ENCODE data around the gene RPP25L.

RPP25L gene

GRCh38 chr9:34566322-34566721, 45.6 kb downstream of the RPP25L start:
- TF ChIP-seq, protein P1, sequence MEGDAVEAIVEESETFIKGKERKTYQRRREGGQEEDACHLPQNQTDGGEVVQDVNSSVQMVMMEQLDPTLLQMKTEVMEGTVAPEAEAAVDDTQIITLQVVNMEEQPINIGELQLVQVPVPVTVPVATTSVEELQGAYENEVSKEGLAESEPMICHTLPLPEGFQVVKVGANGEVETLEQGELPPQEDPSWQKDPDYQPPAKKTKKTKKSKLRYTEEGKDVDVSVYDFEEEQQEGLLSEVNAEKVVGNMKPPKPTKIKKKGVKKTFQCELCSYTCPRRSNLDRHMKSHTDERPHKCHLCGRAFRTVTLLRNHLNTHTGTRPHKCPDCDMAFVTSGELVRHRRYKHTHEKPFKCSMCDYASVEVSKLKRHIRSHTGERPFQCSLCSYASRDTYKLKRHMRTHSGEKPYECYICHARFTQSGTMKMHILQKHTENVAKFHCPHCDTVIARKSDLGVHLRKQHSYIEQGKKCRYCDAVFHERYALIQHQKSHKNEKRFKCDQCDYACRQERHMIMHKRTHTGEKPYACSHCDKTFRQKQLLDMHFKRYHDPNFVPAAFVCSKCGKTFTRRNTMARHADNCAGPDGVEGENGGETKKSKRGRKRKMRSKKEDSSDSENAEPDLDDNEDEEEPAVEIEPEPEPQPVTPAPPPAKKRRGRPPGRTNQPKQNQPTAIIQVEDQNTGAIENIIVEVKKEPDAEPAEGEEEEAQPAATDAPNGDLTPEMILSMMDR (conservative IDR thresholded peaks at IDR 0.05; ENCODE audit: low read depth, low read length) = no peak
- no peak for DNase-seq (ENCODE audit: low read depth)
- H3K4me3 ChIP-seq (ENCODE audit: low read length) = no peak overlapping the region

- H3K4me3 ChIP-seq (ENCODE audit: low read length) = no peak overlapping the region
- TF ChIP-seq, protein P1 (conservative IDR thresholded peaks at IDR 0.05; ENCODE audit: low read depth, low read length) = no peak
- no peak for DNase-seq (ENCODE audit: low read depth)
Measured at GRCh38 chr9:34565856-34566255, 46.0 kb downstream of the RPP25L start.

GRCh38 chr9:34564617-34565016, 47.3 kb downstream of the RPP25L start:
- TF ChIP-seq, protein P1 (conservative IDR thresholded peaks at IDR 0.05; ENCODE audit: low read depth, low read length) = no peak
- no peak for DNase-seq (ENCODE audit: low read depth)
- no peak overlapping the region for H3K4me3 ChIP-seq (ENCODE audit: low read length)

GRCh38 chr9:34563262-34563661, 48.6 kb downstream of the RPP25L start:
- DNase-seq (ENCODE audit: low read depth) = no peak
- H3K4me3 ChIP-seq (ENCODE audit: low read length) = no peak overlapping the region
- TF ChIP-seq, protein P1 (conservative IDR thresholded peaks at IDR 0.05; ENCODE audit: low read depth, low read length) = no peak

DNA sequence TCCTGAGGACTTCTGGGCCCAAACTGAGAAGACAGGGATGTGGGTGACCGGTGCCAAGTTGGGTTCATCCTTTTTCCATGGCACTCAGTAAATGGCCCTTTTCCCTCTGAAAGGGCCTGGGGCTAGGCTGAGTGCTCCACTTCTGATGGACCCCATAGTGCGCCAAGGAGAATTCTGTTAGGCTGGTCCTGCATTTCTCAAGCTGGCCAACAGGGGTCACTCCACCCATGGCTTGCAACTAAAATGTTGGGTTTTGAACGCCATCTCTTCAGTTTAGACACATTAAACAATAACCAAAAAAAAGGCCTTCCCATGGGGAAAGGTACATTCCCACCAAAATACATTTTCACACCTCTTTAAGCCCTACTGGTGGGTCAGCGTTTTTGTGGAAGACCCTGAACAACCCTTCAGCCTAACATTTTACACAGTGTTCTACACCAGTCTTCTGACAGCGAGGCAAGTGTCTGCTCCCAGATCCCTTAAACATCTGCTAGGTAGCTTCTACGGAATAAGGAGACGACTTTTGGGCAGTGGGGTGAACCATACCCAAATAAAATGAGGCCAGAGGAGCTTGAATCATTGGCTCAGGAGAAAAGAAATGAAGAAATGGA, 49.7 kb downstream of the RPP25L start:
- no peak for DNase-seq (ENCODE audit: low read depth)

DNA sequence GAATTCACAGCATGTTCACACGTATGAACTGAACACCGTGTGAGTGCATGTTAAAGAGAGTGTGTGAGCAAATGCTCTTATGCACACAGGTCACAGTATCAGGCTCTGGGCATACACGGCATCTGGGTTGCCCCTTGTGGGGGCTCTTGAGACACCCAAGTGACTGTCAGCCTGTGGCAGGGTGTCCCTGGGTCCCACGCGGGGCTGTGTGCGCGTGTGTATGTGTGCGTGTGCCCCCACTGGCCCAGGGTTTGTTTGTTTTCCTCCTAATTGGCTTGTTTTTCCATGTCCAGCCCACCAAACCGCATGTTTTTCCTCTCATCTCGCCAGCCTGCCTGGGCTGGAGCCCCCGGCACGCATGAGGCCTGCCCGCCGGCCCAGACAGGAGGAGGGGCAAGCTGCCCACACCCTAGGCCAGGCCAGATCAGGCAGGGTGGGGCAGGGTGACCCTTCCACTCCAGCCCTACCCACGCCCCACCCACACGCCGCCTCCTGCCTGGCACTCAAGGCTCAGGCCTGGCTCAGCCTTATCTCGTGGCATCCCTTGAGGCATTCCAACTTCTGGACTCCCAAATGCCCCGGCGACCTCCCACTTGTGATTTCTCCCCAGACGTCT, 51.2 kb downstream of the RPP25L start:
- no peak overlapping the region for H3K4me3 ChIP-seq (ENCODE audit: low read length)
- TF ChIP-seq, protein P1 (conservative IDR thresholded peaks at IDR 0.05; ENCODE audit: low read depth, low read length) = no peak
- no peak for DNase-seq (ENCODE audit: low read depth)

More for the DNA sequence above, 49.7 kb downstream of the RPP25L start:
- TF ChIP-seq, protein P1 (conservative IDR thresholded peaks at IDR 0.05; ENCODE audit: low read depth, low read length) = peak; percentile 59
- H3K4me3 ChIP-seq (ENCODE audit: low read length) = no peak overlapping the region
